HG03108 (cell line): ENCODE data around the gene PSD4.

Experiments used
- ATAC-seq: cut with Tn5 transposase; IDR thresholded peaks from one replicate; pipeline ENCODE4 v1.9.1; 2021; ENCODE audit warnings: moderate library complexity; ENCODE audit not compliant: unreplicated experiment

Gene PSD4

DNA sequence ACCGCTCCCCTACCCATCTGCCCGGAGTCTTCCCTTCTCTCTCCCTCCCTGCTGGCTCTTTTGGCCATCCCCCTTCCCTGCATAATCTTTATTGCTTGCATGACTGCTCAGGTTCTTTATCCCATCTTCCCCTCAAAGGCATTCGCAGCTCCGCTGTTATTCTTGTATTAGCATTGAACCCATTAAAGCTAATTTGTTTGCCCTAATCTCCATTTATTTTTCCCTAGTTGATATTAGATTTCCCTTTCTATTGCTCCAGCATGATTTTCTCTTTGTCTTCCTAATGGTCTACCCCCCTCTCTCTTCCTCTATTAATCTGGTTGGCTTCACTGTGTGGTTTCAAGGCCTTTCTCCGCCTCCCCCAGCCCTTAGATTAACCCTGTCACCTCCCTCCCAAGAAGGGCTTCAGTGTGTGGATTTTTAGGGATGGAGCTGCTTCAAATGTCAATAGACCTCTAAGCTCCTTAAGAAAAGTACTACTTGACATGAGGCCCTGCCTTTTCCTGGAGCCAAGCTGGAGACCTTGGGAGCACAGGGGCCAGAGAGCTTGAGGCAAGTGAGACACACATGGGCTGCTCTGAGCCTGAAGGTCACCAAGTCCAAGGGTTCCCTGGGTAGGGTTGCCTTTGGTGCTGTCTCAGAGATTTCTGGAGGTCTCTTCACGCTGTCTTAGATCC is 84.8 kb downstream of the PSD4 start:
- ATAC-seq = no peak
